ENCODE measurements around the gene DNAH17. TPM values are rescaled to one million over a fixed set of nuclear protein-coding genes. Genes with fewer than 3 reads are reported as not detected.

DNAH17 gene
- polyA plus RNA-seq, 1 donor, result 2.7 TPM

- DNase-seq (ENCODE audit: low read depth), result no peak
These were observed 32.1 kb downstream of the DNAH17 start for GRCh38 chr17:78544881-78545755.

DNA sequence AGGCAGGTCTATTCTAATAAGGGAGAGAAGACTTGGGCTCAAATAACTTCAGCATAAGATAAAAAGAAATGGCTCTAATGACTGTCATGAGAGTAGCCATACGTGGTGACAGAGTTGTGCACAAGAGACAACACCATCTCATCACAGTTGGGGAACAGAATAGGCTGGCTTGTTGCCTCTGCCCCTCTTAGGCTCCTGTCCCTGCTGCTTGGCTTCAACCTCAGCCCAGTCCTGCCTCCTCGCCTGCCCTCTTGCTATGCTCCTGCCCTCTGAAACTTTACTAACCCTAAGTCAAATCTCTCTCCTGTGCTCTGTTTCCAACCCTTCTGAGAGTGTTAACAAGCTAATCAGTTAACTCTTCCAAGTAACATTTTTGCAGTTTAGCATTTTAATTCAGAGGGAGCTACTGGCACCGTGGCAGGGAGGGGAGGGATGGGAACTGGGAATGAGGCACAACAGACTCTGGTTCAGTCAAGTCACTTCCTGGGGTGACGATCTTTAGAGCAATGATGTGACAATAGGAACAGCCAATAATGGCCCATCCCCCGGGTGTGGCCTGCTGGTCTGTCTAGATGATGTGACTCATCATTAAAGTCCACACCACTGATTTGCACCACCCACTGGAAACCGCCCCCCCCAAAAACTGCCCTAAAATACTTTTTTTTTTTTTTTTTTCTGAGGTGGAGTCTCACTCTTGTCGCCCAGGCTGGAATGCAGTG lies 35.5 kb downstream of the DNAH17 start:
- no peak for DNase-seq (ENCODE audit: low read depth)

- DNase-seq (ENCODE audit: low read depth), result no peak
These were observed 37.4 kb downstream of the DNAH17 start for GRCh38 chr17:78539781-78540180.

- DNase-seq (ENCODE audit: low read depth), result no peak
These were observed 39.0 kb downstream of the DNAH17 start for GRCh38 chr17:78538033-78538776.

GRCh38 chr17:78537217-78537860 lies 39.9 kb downstream of the DNAH17 start:
- DNase-seq (ENCODE audit: low read depth), result no peak

DNA sequence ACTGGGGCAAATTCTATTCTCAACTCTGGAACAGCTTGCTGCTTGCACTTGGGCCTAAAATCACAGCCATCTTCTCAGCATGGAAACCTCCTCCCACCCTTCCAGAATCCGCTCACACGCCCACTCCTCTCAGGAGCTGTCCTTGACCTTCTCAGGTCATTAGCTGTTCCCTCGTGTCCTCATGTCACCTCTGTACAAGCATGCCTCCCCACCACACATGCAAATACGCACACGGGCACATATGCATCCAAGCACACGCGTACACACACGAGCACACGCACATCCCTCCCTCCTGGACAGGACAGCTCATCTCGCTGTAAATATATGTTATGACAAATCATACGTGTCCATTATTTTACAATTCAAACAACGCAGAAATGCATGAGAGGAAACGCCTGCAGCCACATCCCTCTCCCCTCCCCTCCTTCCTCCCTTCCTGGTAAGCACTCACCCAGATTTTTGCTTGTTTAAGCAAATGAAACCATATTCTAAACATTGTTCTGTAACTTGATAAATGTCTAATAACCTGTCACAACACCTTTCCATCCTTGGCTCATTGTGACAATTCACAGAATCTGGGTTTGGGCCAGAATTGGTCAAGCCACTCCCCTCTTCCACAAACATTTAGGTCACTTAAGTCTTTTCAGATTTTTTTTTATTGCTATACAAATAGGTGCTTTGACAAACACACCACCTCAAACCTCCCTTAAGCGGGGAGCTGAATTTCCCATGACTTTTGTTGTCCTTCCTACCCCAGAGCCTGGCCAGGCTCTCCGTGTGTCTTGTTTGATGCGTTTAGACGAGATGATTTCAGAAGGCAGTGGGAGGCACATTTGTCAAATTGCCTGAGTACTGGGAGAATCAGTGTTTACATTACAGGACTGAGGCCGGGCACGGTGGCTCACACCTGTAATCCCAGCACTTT lies 41.7 kb downstream of the DNAH17 start:
- no peak for DNase-seq (ENCODE audit: low read depth)

DNA sequence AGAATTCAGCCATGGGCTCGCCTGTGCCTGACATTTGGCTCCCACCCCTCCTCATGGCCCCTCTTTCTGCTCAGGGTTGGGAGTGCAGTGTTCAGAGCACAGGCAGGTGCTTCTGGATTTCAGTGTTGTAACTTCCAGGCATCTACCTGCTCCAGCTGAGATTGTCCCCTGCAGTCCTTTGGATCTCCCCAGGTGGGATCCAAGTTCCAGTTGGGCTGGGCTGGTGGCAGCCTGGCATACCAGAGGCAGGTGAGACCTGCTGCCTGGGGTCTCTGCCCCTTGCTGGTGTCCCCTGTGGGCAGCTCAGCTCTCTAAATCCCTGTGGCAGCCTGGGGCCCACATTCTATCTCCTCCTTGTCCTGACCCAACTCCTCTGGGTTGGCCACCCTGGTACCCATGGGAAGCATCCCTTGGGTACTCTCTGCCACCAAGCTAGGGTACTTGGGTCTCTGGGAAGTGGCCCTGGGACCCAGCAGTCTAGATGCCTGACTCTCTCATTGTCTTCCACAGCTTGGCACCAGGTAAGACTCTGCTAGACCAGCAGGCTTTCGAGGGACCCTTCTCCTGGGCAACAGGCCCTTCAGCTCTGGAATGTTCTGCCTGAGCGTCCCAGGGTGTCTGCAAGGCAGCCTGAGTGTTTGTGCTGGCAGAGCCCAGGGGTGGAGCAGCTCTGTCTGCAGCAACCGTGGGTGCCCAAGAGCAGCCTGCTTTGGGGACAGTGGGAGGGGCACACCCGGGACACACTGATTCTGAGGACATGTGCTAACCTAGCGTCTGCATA lies 42.5 kb downstream of the DNAH17 start:
- DNase-seq (ENCODE audit: low read depth), result no peak

DNA sequence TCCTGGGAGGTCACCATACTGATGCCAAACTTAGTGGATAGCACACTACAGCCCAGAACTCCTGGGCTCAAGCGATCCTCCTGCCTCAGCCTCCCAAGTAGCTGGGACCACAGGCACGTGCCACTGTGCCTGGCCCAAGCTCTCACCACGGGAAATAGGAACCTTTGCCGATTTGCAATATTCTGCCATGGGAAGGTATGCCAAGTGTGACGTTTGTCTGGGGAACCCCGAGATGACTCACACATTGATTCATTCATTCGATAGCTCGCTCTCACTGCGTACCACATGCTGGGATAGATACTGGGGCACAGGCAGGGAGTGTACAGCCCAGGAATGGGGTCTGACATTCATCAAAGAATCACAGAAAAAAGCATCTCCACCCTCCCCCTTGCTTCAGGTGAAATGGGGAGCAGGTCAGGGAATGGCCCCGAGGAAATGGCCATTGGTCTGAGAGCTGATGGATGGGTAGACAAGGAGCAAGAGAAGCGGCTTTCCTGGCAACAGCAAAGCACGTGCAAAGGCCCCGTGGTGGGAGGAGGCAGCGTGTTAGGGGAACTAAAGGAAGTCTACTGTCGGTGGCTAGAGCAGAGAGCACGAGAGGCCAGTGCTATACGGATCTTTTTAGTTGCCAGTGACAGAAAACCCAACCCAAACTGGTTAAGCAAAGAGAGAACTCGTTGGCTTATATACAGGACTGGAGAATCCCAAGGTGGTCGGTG lies 44.1 kb downstream of the DNAH17 start:
- no peak for DNase-seq (ENCODE audit: low read depth)

DNA sequence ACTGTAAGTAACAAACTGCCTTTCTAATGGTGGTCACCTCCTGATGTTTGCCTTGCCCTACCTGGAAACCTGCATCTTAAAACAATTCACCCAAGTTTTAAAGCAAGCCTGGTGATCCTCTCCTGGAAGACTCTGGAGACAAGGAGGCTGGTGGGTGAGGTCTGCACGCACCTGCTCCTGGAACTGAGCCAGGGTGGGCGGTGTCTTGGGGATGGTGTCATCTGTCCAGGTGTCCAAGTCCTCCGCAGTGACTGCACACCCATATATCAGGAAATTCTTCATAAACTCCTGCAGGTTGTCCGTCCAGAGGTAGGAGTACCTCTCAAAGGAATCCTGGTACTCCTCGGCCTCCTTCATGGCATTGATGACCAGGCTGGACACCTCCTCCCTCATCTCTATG lies 44.9 kb downstream of the DNAH17 start:
- DNase-seq (ENCODE audit: low read depth), result no peak

DNA sequence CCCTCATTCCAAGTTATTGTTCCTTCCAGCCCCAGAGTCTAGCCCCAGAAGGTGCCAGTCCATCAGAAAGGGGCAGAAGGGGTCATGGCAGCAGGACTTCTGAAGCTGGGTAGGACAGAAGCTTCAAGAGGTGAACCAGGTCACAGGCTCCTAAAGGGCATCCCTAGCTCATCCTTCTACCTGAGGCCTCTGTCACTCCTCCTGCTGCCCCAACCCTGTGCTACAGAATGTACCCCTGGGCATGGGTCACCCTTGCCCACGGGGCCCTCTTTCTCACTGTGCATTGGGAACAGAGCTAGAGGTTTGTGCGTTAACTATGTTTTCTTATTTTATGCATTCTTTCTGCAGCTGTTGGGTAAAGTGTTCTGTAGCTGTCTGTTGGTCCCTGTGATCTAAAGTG lies 46.5 kb downstream of the DNAH17 start:
- DNase-seq (ENCODE audit: low read depth), result no peak

DNA sequence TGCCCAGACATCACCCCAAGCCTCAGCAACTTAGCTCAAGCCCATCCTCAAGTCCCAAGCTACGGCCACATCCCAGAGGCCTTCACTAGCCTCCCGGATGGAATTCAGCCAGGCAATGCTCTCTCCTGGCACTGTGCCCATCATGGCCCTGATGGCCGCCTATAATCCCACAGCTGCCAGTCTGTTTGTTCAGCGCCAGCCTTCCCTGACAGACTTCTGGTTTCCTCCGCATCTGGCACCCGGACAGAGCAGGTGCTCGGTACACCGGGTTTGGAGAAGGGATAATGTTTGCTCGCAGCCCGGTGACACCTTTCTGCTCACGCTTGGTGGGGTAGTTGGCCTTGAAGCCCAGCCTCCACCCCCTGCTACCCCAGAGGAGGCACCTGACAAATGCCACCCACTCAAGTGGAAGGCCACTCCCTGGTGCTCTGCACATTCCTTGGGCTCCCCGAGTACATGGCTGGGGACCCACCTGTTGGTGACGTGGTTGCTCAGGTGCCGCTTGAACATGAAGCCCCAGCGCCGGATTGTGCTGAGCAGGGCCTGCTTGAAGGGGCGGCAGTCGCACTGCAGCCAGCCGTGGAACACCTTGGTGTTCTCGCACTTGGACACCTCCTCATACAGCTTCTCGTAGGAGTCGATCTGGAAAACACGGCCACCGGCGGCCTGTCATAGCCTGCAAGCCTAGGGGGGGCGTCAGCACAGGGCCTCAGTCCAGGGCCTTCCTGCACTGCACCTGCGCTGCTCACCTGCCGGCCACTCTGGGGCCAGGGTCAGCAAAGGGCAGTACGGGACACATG lies 47.1 kb downstream of the DNAH17 start:
- DNase-seq (ENCODE audit: low read depth), result no peak

DNA sequence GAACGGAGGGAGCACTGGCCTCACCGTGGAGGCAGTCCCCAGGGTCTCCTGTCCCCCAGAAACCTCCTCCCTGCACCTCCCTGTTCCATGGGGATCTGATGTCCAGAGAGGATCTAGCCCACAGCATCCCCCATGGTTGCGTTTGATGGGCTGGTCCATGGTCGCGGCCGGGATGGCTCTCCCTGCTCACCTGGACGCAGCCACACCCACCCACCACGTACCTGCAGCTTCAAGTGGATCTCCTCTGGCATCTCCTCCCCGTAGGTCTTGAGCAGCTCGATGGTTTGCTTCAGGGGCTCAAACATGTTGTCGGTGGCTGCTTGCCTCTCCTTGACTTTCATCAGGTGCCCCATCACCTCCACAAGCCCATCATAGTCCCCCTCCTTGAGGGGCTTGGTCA lies 47.9 kb downstream of the DNAH17 start:
- no peak for DNase-seq (ENCODE audit: low read depth)

DNA sequence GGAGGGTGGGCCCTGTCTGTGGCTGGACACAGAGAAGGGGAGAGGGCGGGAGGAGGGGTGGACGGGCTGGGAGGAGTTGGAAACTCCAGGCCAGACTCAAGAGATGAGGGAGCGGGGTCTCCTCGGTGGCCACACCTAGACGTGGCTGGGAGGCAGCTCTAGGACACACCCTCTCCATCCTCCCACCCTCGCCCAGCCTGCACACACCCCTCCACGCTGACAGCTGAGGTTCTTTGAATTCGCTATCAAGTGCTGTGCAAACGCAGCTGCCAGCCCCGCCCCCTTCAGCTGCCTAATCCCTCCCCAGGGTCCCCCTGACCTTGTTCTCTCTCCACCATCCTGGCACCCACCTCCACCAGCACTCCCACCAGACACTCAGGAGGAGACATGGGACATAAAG lies 48.7 kb downstream of the DNAH17 start:
- no peak for DNase-seq (ENCODE audit: low read depth)

DNA sequence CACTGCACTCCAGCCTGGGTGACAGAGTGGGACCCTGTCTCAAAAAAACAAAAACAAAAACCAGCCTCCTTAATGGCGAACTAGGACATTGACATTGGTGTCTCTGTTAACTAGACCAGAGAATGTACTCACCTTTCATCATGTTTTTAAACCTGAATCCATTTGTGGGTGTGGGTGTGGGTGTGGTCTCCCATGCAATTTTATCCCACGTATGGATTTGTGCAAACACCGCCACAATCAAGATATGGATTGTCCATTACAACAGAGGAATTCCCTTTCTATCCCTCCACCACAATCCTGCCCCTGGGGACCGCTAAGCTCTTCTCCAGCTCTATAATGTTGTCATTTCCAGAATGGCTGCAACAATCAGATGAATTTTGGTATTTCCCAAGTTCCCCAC lies 49.9 kb downstream of the DNAH17 start:
- DNase-seq (ENCODE audit: low read depth), result no peak

GRCh38 chr17:78526231-78527025 lies 50.8 kb downstream of the DNAH17 start:
- no peak for DNase-seq (ENCODE audit: low read depth)

DNA sequence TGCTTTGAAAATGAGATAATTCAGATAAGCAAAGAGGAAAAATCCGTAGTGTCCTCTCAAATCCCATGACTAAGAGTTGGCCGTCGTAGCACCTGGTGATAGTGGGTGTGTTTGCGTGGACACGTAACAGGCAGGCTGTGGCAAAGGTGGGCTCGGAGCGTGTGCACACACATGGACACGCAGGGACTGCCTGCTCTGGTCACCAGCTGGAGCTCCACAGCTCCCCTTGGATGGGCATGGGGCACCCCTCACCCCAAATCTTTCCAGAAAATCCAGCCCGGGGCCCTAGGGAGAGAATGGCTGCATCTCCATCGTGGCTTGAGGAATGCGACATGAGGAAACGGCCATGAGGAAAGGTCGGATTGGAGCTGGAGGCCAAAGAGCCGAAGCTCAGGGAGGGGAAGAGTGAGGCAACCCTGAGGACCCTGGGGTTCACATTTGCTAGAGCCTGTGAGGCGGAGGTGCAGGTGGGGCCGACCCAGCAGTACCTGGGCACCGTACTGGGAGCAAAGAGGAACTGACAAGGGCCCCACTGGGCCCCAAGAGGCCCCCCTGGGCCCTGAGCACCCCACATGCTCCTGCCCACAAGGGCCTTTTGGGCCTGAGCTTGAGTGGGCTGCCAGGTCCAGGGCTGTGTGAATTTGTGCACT lies 51.6 kb downstream of the DNAH17 start:
- no peak for DNase-seq (ENCODE audit: low read depth)

DNA sequence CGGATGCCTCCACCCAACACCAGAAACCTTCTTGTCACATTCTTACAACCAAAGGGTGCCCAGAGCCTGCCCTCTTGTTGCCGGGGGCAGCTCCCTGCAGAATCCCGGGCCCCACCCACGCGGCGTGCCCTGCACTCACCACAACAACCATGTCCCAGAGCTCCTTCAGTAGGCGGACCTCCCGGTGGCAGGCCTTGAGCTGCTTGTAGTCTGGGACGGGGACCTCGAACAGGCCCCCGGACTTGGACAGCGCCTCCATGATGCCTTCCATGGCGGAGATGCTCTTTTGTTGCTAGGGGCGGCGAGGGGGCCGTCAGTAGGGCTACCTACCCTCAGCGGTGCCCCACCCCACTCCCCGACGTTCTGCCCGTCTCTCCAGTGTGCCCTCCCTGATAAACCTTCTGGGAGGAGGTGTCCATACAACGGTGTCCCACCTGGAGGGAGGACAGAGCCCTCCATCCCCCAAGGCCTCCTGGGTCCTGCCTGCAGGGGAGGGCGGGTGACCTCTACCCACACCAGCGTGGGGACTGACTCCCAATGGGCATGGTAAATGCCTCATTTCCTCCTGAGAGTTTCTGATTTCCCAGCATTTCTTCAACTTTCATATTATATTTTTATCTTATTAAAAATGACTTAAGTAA lies 52.2 kb downstream of the DNAH17 start:
- DNase-seq (ENCODE audit: low read depth), result no peak

Data from forelimb muscle (tissue), 1 donor.